ENCODE results near the gene MSH3. TPM values are rescaled to one million over a fixed set of nuclear protein-coding genes. Genes with fewer than 3 reads are reported as not detected.
A peak's percentile ranks its signal among the peaks of the same experiment; 100 is the strongest.

The MSH3 gene
- total RNA-seq, 1 donor from 2014 or later = 15.4 TPM

DNA sequence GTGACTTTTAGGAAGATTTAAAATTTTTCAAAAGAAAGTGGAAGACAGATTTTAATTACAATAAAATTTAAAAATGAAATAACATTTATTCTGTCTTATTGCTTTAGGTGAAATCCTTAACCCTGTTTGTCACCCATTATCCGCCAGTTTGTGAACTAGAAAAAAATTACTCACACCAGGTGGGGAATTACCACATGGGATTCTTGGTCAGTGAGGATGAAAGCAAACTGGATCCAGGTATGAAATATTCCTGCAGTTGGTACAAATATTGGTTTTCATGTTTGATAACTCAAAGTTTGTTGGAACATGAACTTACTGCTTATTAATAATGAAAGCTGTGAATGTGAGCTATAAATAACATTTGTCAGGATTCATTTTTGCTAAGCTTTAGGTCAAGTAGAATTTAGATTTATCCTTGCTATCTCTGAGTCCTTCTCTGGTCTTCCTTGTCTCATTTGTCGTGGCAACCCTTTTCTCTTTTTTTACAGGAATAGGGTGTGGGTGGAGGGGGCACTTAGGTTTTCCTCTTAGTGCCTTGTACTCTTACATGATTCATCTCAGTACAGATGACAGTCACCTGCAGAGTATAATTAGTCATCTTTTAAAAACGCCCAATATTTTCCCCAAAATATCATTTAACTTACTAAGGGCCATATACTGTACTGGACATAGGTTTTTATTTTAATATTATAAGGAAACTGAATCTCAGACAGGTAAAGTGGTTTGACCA, 210.4 kb downstream of the MSH3 start:
- Histone ChIP-seq H3K27ac (ENCODE audit: low read depth, low read length) (no peak overlapping the region), H4K20me1 (ENCODE audit: insufficient read depth, low read length) (no peaks in the 10 kb centered on the region), H3K4me3 (ENCODE audit: insufficient read depth, low read depth, low read length) (no peak overlapping the region), H3K4me2 (ENCODE audit: low read length) (no peak overlapping the region), H2AFZ (ENCODE audit: low read depth, low read length) (no peak overlapping the region), H3K79me2 (ENCODE audit: insufficient read depth, low read length) (no peaks in the 10 kb centered on the region), H3K36me3 (ENCODE audit: insufficient read depth, low read length) (no peaks in the 10 kb centered on the region), H3K9ac (ENCODE audit: low read length) (no peak overlapping the region), H3K27me3 (ENCODE audit: insufficient read depth, low read length) (no peaks in the 10 kb centered on the region), H3K4me1 (ENCODE audit: insufficient read depth, low read length) (no peaks in the 10 kb centered on the region), H3K9me3 (ENCODE audit: insufficient read depth, low read depth, low read length) (no peaks in the 10 kb centered on the region)
- no peak overlapping the region for H3K4me3 Mint-ChIP-seq (ENCODE audit: unreplicated experiment)
- H3K4me1 Mint-ChIP-seq (ENCODE audit: low read depth, unreplicated experiment) = peaks cover 40% of the 10 kb centered on the region
- peaks cover 2% of the 10 kb centered on the region for H3K36me3 Mint-ChIP-seq (ENCODE audit: low read depth, unreplicated experiment)
- H3K27ac Mint-ChIP-seq (ENCODE audit: unreplicated experiment) = no peak overlapping the region
- FAIRE-seq (no peak), DNase-seq (ENCODE audit: low read depth) (no peak)
- H3K9me3 Mint-ChIP-seq (ENCODE audit: unreplicated experiment) = peaks cover 2% of the 10 kb centered on the region
- no peaks in the 10 kb centered on the region for H3K27me3 Mint-ChIP-seq (ENCODE audit: low read depth, unreplicated experiment)
- no peak for TF ChIP-seq EZH2 (IDR thresholded peaks at IDR 0.05; ENCODE audit: insufficient read depth, low read length)
- TF ChIP-seq, protein P1, sequence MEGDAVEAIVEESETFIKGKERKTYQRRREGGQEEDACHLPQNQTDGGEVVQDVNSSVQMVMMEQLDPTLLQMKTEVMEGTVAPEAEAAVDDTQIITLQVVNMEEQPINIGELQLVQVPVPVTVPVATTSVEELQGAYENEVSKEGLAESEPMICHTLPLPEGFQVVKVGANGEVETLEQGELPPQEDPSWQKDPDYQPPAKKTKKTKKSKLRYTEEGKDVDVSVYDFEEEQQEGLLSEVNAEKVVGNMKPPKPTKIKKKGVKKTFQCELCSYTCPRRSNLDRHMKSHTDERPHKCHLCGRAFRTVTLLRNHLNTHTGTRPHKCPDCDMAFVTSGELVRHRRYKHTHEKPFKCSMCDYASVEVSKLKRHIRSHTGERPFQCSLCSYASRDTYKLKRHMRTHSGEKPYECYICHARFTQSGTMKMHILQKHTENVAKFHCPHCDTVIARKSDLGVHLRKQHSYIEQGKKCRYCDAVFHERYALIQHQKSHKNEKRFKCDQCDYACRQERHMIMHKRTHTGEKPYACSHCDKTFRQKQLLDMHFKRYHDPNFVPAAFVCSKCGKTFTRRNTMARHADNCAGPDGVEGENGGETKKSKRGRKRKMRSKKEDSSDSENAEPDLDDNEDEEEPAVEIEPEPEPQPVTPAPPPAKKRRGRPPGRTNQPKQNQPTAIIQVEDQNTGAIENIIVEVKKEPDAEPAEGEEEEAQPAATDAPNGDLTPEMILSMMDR (IDR thresholded peaks at IDR 0.05; ENCODE audit: insufficient read depth, low read depth, low read length) = no peak

DNA sequence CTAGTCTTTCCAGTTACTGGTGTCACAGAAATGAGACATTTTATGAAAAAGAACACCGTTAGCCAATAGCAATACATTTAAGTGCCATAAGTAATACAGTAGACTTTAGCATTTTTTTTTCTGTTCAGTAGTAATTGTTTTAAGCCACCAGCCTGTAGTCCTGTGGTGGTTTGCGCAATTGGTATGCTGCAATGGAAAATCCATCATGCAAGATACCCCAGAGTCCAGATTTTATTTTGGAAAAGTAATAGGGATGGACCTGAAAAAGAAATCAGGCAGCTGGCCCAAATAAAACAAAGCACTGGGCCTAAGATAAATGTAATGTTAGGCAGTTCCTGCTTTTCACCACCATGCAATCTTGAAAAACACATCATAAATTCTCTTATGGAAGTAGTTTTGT, 211.1 kb downstream of the MSH3 start:
- H3K27ac Mint-ChIP-seq (ENCODE audit: unreplicated experiment) = no peak overlapping the region
- H3K9me3 Mint-ChIP-seq (ENCODE audit: unreplicated experiment) = peaks cover 2% of the 10 kb centered on the region
- Histone ChIP-seq H2AFZ (ENCODE audit: low read depth, low read length) (no peak overlapping the region), H3K27ac (ENCODE audit: low read depth, low read length) (no peak overlapping the region), H3K4me1 (ENCODE audit: insufficient read depth, low read length) (no peaks in the 10 kb centered on the region), H3K4me3 (ENCODE audit: insufficient read depth, low read depth, low read length) (no peak overlapping the region), H4K20me1 (ENCODE audit: insufficient read depth, low read length) (no peaks in the 10 kb centered on the region), H3K9ac (ENCODE audit: low read length) (no peak overlapping the region), H3K9me3 (ENCODE audit: insufficient read depth, low read depth, low read length) (no peaks in the 10 kb centered on the region), H3K79me2 (ENCODE audit: insufficient read depth, low read length) (no peaks in the 10 kb centered on the region), H3K4me2 (ENCODE audit: low read length) (no peak overlapping the region), H3K36me3 (ENCODE audit: insufficient read depth, low read length) (no peaks in the 10 kb centered on the region), H3K27me3 (ENCODE audit: insufficient read depth, low read length) (no peaks in the 10 kb centered on the region)
- peaks cover 35% of the 10 kb centered on the region for H3K4me1 Mint-ChIP-seq (ENCODE audit: low read depth, unreplicated experiment)
- no peaks in the 10 kb centered on the region for H3K27me3 Mint-ChIP-seq (ENCODE audit: low read depth, unreplicated experiment)
- peaks cover 4% of the 10 kb centered on the region for H3K36me3 Mint-ChIP-seq (ENCODE audit: low read depth, unreplicated experiment)
- FAIRE-seq (no peak), DNase-seq (ENCODE audit: low read depth) (peak; percentile 31)
- no peak for TF ChIP-seq EZH2 (IDR thresholded peaks at IDR 0.05; ENCODE audit: insufficient read depth, low read length)
- TF ChIP-seq, protein P1 (IDR thresholded peaks at IDR 0.05; ENCODE audit: insufficient read depth, low read depth, low read length) = no peak
- no peak overlapping the region for H3K4me3 Mint-ChIP-seq (ENCODE audit: unreplicated experiment)

DNA sequence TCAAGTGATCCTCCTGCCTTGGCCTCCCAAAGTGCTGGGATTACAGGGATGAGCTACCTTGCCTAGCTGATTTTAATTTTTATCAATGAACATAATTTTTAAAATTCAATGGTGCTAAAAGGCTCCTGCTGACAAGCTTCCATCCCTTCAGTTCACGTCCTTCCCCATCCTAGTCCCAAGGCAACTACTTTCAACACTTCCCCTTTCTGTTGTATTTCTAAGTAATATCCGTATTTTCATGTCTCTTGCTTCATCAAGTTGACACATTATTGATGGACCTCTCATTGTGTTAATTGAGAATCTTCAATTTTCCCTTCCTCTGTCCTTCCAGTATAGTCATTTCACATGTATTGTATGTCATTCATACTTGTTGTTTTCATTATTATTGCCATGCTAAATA, 211.9 kb downstream of the MSH3 start:
- Histone ChIP-seq H3K9me3 (ENCODE audit: insufficient read depth, low read depth, low read length) (no peaks in the 10 kb centered on the region), H3K27me3 (ENCODE audit: insufficient read depth, low read length) (no peaks in the 10 kb centered on the region), H3K4me1 (ENCODE audit: insufficient read depth, low read length) (no peaks in the 10 kb centered on the region), H3K36me3 (ENCODE audit: insufficient read depth, low read length) (no peaks in the 10 kb centered on the region), H3K27ac (ENCODE audit: low read depth, low read length) (no peak overlapping the region), H3K9ac (ENCODE audit: low read length) (no peak overlapping the region), H3K79me2 (ENCODE audit: insufficient read depth, low read length) (no peaks in the 10 kb centered on the region), H3K4me2 (ENCODE audit: low read length) (no peak overlapping the region), H3K4me3 (ENCODE audit: insufficient read depth, low read depth, low read length) (no peak overlapping the region), H4K20me1 (ENCODE audit: insufficient read depth, low read length) (no peaks in the 10 kb centered on the region), H2AFZ (ENCODE audit: low read depth, low read length) (no peak overlapping the region)
- H3K27me3 Mint-ChIP-seq (ENCODE audit: low read depth, unreplicated experiment) = no peaks in the 10 kb centered on the region
- H3K4me1 Mint-ChIP-seq (ENCODE audit: low read depth, unreplicated experiment) = peaks cover 27% of the 10 kb centered on the region
- DNase-seq (ENCODE audit: low read depth) (no peak), FAIRE-seq (no peak)
- H3K4me3 Mint-ChIP-seq (ENCODE audit: unreplicated experiment) = no peak overlapping the region
- no peak overlapping the region for H3K27ac Mint-ChIP-seq (ENCODE audit: unreplicated experiment)
- TF ChIP-seq EZH2 (IDR thresholded peaks at IDR 0.05; ENCODE audit: insufficient read depth, low read length) = no peak
- TF ChIP-seq, protein P1 (IDR thresholded peaks at IDR 0.05; ENCODE audit: insufficient read depth, low read depth, low read length) = no peak
- peaks cover 2% of the 10 kb centered on the region for H3K9me3 Mint-ChIP-seq (ENCODE audit: unreplicated experiment)
- H3K36me3 Mint-ChIP-seq (ENCODE audit: low read depth, unreplicated experiment) = peaks cover 4% of the 10 kb centered on the region
